ENCODE results near the gene MUC2.

The MUC2 gene

GRCh38 chr11:1033016-1033798 is 41.5 kb upstream of the MUC2 start:
- no peak for DNase-seq (ENCODE audit: low read depth)
- H3K4me3 ChIP-seq (ENCODE audit: low read length) = no peak overlapping the region
- TF ChIP-seq CTCF (conservative IDR thresholded peaks at IDR 0.05; ENCODE audit: low read depth, low read length) = no peak

- no peak overlapping the region for H3K4me3 ChIP-seq (ENCODE audit: low read length)
- DNase-seq (ENCODE audit: low read depth) = no peak
- TF ChIP-seq CTCF (conservative IDR thresholded peaks at IDR 0.05; ENCODE audit: low read depth, low read length) = no peak
These were observed 40.7 kb upstream of the MUC2 start for GRCh38 chr11:1034001-1034400.

GRCh38 chr11:1034456-1035295 is 40.0 kb upstream of the MUC2 start:
- TF ChIP-seq CTCF (conservative IDR thresholded peaks at IDR 0.05; ENCODE audit: low read depth, low read length) = no peak
- no peak overlapping the region for H3K4me3 ChIP-seq (ENCODE audit: low read length)
- DNase-seq (ENCODE audit: low read depth) = no peak

GRCh38 chr11:1035577-1036283 is 38.9 kb upstream of the MUC2 start:
- H3K4me3 ChIP-seq (ENCODE audit: low read length) = no peak overlapping the region
- no peak for TF ChIP-seq CTCF (conservative IDR thresholded peaks at IDR 0.05; ENCODE audit: low read depth, low read length)
- no peak for DNase-seq (ENCODE audit: low read depth)

GRCh38 chr11:1036303-1036923 is 38.3 kb upstream of the MUC2 start, which contains the start of gene MUC6:
MUC6 (minus strand) TSS chr11:1036718; CDS start chr11:1036655, 63 bp downstream.
- no peak within 1 kb of the TSS for H3K4me3 ChIP-seq (ENCODE audit: low read length)
- TF ChIP-seq CTCF (conservative IDR thresholded peaks at IDR 0.05; ENCODE audit: low read depth, low read length) = no peak

GRCh38 chr11:1036931-1037330 is 37.7 kb upstream of the MUC2 start:
- no peak for TF ChIP-seq CTCF (conservative IDR thresholded peaks at IDR 0.05; ENCODE audit: low read depth, low read length)
- H3K4me3 ChIP-seq (ENCODE audit: low read length) = no peak overlapping the region
- DNase-seq (ENCODE audit: low read depth) = no peak

More at GRCh38 chr11:1036303-1036923, 38.3 kb upstream of the MUC2 start, which contains the start of gene MUC6:
- no peak for DNase-seq (ENCODE audit: low read depth)

Data from retinal pigment epithelial cell (primary cell).